Measurements from ENCODE around the gene ZNF292.

GRCh38 chr6:87283461-87283860 lies 128.1 kb downstream of the ZNF292 start:
- TF ChIP-seq, protein P1, sequence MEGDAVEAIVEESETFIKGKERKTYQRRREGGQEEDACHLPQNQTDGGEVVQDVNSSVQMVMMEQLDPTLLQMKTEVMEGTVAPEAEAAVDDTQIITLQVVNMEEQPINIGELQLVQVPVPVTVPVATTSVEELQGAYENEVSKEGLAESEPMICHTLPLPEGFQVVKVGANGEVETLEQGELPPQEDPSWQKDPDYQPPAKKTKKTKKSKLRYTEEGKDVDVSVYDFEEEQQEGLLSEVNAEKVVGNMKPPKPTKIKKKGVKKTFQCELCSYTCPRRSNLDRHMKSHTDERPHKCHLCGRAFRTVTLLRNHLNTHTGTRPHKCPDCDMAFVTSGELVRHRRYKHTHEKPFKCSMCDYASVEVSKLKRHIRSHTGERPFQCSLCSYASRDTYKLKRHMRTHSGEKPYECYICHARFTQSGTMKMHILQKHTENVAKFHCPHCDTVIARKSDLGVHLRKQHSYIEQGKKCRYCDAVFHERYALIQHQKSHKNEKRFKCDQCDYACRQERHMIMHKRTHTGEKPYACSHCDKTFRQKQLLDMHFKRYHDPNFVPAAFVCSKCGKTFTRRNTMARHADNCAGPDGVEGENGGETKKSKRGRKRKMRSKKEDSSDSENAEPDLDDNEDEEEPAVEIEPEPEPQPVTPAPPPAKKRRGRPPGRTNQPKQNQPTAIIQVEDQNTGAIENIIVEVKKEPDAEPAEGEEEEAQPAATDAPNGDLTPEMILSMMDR (IDR thresholded peaks at IDR 0.05): no peak
- no peak for TF ChIP-seq POLR2A (IDR thresholded peaks at IDR 0.05)
